Peyer's patch (tissue), 4 donors: Measurements from ENCODE around the gene TMEM98. TPM values are rescaled to one million over a fixed set of nuclear protein-coding genes. Genes with fewer than 3 reads are reported as not detected.
A peak's percentile ranks its signal among the peaks of the same experiment; 100 is the strongest.

Source experiments
- DNase-seq, 3 donors: peaks; one replicate each; pipeline ENCODE4 v3.0.0-alpha.2; 2017 to 2019
- H3K27ac ChIP-seq, 4 donors: fragments of 200-600 bp; sonication (generic); one replicate each; pipeline ENCODE4 v1.5.1; 2016 to 2019
- H3K27me3 ChIP-seq, 2 donors: fragments of 200-600 bp; sonication (generic); one replicate each; pipeline ENCODE4 v1.5.1; 2019
- H3K36me3 ChIP-seq, 3 donors: fragments of 200-600 bp; sonication (generic); one replicate each; pipeline ENCODE4 v1.5.1; 2016 to 2019
- H3K4me1 ChIP-seq, 4 donors: fragments of 200-600 bp; sonication (generic); one replicate each; pipeline ENCODE4 v1.5.1; 2016 to 2019
- H3K4me3 ChIP-seq, 4 donors: fragments of 200-600 bp; sonication (generic); 1 replicate in 3 of 4; 2 replicates in 1 of 4; pipeline ENCODE4 v1.5.1; 2016 to 2019; ENCODE audit warnings: mild to moderate bottlenecking in 1 of 4
- H3K9me3 ChIP-seq, 4 donors: fragments of 200-600 bp; sonication (generic); one replicate each; pipeline ENCODE4 v1.5.1; 2016 to 2019; ENCODE audit warnings: mild to moderate bottlenecking in 1 of 4
- CTCF ChIP-seq, 6 experiments: fragments of 450-650 bp in 4 of 6; fragments of 200-600 bp in 2 of 6; sonication (generic) in 1 of 6; IDR thresholded peaks; one replicate each; pipeline ENCODE4 v1.5.1; 2017 to 2019; ENCODE audit warnings: antibody characterized with exemption in 6 of 6, mild to moderate bottlenecking in 3 of 6, moderate library complexity in 1 of 6
- POLR2A ChIP-seq, 2 donors: fragments of 450-650 bp; IDR thresholded peaks; one replicate each; pipeline ENCODE4 v1.5.1; 2017; ENCODE audit warnings: antibody characterized with exemption in 2 of 2, mild to moderate bottlenecking in 2 of 2, moderate library complexity in 2 of 2
- total RNA-seq, 4 donors: library from RNA; depleted of rRNA; stranded (reverse); fragments of >200 nt; gene quantifications; one replicate each; pipeline ENCODE4 v1.1.0, GENCODE V29; 2016

The TMEM98 gene
- total RNA-seq, 4 donors from 2014 or later, result 54.5 to 351 (median 241) TPM

DNA sequence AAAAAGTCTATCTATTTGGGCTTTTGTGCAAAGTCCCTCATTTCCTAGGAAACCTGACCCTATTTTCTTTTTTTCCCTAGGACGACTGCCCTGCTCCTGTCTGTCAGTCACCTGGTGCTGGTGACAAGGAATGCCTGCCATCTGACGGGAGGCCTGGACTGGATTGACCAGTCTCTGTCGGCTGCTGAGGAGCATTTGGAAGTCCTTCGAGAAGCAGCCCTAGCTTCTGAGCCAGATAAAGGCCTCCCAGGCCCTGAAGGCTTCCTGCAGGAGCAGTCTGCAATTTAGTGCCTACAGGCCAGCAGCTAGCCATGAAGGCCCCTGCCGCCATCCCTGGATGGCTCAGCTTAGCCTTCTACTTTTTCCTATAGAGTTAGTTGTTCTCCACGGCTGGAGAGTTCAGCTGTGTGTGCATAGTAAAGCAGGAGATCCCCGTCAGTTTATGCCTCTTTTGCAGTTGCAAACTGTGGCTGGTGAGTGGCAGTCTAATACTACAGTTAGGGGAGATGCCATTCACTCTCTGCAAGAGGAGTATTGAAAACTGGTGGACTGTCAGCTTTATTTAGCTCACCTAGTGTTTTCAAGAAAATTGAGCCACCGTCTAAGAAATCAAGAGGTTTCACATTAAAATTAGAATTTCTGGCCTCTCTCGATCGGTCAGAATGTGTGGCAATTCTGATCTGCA, 12.9 kb downstream of the TMEM98 start:
- Histone ChIP-seq H3K4me3 (no peak overlapping the region), H3K9me3 (no peaks in the 10 kb centered on the region), H3K27me3 (no peaks in the 10 kb centered on the region), H3K4me1 (peaks cover 0 to 19% (median 2%) of the 10 kb centered on the region in 4 donors), H3K27ac (no peak overlapping the region), H3K36me3 (peaks cover 0 to 35% (median 0%) of the 10 kb centered on the region in 3 donors)
- DNase-seq, result no peak
- TF ChIP-seq CTCF (IDR thresholded peaks at IDR 0.05) (peak in 1 of 6 experiments; percentile 18), POLR2A (IDR thresholded peaks at IDR 0.05) (no peak)

DNA sequence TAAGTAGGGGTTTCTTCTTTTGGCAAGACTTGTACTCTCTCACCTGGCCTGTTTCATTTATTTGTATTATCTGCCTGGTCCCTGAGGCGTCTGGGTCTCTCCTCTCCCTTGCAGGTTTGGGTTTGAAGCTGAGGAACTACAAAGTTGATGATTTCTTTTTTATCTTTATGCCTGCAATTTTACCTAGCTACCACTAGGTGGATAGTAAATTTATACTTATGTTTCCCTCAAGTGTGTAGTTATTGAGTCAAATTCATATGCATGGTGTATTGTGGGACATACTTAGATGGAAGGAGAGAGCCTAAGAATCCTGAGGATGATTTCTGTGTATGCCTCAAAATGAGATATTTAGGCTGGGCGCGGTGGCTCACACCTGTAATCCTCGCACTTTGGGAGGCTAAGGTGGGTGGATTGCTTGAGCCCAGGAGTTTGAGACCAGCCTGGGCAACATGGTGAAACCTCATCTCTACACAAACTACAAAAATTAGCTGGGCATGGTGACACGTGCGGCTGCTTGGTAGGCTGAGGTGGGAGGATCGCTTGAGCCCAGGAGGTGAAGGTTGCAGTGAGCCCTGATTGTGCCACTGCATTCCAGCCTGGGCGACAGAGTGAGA, 13.6 kb downstream of the TMEM98 start:
- H3K9me3 ChIP-seq, result no peaks in the 10 kb centered on the region
- H3K4me1 ChIP-seq, result peaks cover 0 to 19% (median 2%) of the 10 kb centered on the region in 4 donors
- TF ChIP-seq CTCF (IDR thresholded peaks at IDR 0.05) (peak in 4 of 6 experiments; percentile 25 to 57 (median 55)), POLR2A (IDR thresholded peaks at IDR 0.05) (no peak)
- no peak overlapping the region for H3K4me3 ChIP-seq
- H3K27ac ChIP-seq, result no peak overlapping the region
- H3K27me3 ChIP-seq, result no peaks in the 10 kb centered on the region
- peaks cover 0 to 28% (median 0%) of the 10 kb centered on the region in 3 donors for H3K36me3 ChIP-seq
- DNase-seq, result no peak

GRCh38 chr17:32943206-32943605, 15.3 kb downstream of the TMEM98 start:
- TF ChIP-seq POLR2A (IDR thresholded peaks at IDR 0.05) (no peak), CTCF (IDR thresholded peaks at IDR 0.05) (no peak)
- DNase-seq, result no peak
- H3K27me3 ChIP-seq, result no peaks in the 10 kb centered on the region
- no peaks in the 10 kb centered on the region for H3K9me3 ChIP-seq
- H3K4me3 ChIP-seq, result no peak overlapping the region
- peaks cover 0 to 25% (median 0%) of the 10 kb centered on the region in 3 donors for H3K36me3 ChIP-seq
- peak overlapping the region in 1 of 4 donors; percentile 41 for H3K27ac ChIP-seq
- H3K4me1 ChIP-seq, result peaks cover 0 to 16% (median 2%) of the 10 kb centered on the region in 4 donors

DNA sequence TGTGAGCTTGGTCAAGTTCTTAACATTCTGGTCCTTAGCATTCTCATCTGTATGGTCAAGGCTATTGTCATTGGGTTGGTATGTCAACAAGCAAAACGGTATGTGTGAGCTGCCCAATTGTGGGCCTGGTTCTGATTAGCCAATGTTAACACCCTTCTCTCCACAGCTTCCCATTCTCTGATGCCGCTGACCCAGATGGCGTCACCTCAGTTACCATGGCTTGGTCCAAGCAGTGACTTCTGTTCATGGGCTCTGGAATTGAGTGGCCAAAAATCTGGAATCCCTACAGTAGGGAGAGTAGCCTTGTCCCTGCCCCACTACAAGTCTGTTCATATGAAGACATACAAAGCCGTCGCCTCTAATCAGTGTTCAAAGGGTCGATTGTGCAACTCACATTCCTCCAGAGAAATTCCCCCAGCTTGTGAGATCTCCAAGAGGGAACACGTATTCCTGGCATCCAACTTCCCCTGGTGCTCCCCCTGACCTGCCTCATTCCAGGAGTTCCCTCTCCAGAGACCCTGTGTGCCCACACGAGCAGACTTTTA, 15.8 kb downstream of the TMEM98 start:
- Histone ChIP-seq H3K9me3 (no peaks in the 10 kb centered on the region), H3K36me3 (peaks cover 0 to 25% (median 0%) of the 10 kb centered on the region in 3 donors), H3K27me3 (no peaks in the 10 kb centered on the region), H3K27ac (peak overlapping the region in 2 of 4 donors; percentile 28 to 41), H3K4me3 (no peak overlapping the region), H3K4me1 (peaks cover 0 to 16% (median 2%) of the 10 kb centered on the region in 4 donors)
- DNase-seq, result peak in 1 of 3 donors; percentile 65
- no peak for TF ChIP-seq CTCF (IDR thresholded peaks at IDR 0.05)
- no peak for TF ChIP-seq POLR2A (IDR thresholded peaks at IDR 0.05)

DNA sequence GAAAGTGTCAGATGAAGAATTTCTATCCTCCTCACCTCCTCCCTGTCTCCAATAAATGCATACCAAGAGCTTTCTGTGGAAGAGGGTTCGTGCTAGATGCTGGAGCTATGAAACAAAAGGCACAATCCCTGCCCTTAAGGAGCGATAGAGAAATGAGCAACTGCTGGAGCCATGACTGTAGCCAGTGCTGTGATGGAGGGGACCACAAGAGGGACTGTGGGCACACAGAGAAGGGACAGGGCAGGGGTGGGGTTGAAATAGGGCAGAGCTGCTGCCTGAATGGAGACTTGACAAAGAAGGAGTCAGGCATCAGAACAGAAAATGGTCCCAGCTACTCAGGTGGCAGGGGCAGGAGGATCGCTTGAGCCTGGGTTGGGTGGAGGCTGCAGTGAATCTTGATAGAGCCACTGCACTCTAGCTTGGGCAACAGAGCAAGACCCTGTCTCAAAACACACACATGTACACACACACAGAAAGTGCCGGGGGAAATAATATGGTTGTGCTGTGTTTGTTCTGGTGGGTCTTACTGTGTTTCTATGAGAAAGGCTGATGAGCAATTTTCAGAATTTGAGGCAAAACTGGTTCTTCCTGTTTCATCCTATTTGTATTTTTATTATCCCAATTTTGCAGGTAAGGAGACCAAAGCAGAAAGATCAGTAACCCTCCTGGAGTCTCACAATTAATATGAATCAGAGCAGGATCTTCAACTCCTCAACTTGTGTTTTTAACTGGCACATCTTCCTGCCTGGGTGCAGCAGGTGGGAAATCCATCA, 16.5 kb downstream of the TMEM98 start:
- H3K9me3 ChIP-seq, result no peaks in the 10 kb centered on the region
- TF ChIP-seq CTCF (IDR thresholded peaks at IDR 0.05), result peak in 2 of 6 experiments; percentile 2 to 4
- TF ChIP-seq POLR2A (IDR thresholded peaks at IDR 0.05), result no peak
- no peaks in the 10 kb centered on the region for H3K27me3 ChIP-seq
- peaks cover 0 to 16% (median 2%) of the 10 kb centered on the region in 4 donors for H3K4me1 ChIP-seq
- H3K36me3 ChIP-seq, result peaks cover 0 to 24% (median 0%) of the 10 kb centered on the region in 3 donors
- DNase-seq, result no peak
- no peak overlapping the region for H3K4me3 ChIP-seq
- H3K27ac ChIP-seq, result peak overlapping the region in 2 of 4 donors; percentile 28 to 41
